ENCODE results near the gene PLGRKT. TPM values are rescaled to one million over a fixed set of nuclear protein-coding genes. Genes with fewer than 3 reads are reported as not detected.
"Not testable (repeated sequence)": the region's sequence is repeated elsewhere in the genome, so short reads cannot be mapped to it uniquely, and the experiment has no call there.

Gene PLGRKT
- total and polyA plus RNA-seq, 2 experiments from 2014 or later, result 13.1 to 31.5 TPM

- TF ChIP-seq, protein P1, sequence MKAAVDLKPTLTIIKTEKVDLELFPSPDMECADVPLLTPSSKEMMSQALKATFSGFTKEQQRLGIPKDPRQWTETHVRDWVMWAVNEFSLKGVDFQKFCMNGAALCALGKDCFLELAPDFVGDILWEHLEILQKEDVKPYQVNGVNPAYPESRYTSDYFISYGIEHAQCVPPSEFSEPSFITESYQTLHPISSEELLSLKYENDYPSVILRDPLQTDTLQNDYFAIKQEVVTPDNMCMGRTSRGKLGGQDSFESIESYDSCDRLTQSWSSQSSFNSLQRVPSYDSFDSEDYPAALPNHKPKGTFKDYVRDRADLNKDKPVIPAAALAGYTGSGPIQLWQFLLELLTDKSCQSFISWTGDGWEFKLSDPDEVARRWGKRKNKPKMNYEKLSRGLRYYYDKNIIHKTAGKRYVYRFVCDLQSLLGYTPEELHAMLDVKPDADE (IDR thresholded peaks at IDR 0.05), result no peak
- no peak for TF ChIP-seq ZNF331 (CRISPR knock-in tag; IDR thresholded peaks at IDR 0.05; ENCODE audit: low read depth)
- TF ChIP-seq EZH2 (IDR thresholded peaks at IDR 0.05; ENCODE audit: low read depth, unreplicated experiment), result no peak
- TF ChIP-seq JUNB (IDR thresholded peaks at IDR 0.05; ENCODE audit: unreplicated experiment), result no peak
- TF ChIP-seq STAT1 (IDR thresholded peaks at IDR 0.05; ENCODE audit: unreplicated experiment), result no peak
- no peak for TF ChIP-seq EZH2phosphoT487 (IDR thresholded peaks at IDR 0.05; ENCODE audit: unreplicated experiment)
Observed at GRCh38 chr9:5466005-5466404, 28.3 kb upstream of the PLGRKT start (continued).

DNA sequence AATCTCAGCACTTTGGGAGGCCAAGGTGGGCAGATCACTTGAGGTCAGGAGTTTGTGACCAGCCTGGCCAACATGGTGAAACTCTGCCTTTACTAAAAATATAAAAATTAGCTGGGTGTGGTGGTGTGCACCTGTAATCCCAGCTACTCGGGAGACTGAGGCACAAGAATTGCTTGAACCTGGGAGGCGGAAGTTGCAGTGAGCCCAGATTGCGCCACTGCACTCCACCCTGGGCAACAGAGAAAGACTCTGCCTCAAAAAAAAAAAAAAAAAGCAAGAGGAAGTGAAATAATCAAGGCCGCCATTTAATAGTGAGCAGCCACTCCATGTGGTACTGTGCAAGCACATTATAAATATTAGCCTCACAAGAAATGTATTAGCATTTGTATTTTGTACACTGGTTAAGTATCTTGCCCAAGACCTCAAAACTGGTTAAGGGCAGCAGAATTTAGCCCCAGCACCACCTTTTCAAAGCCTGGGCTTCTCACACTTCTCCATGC, 27.2 kb upstream of the PLGRKT start:
- H3F3A ChIP-seq (replicated peaks; ENCODE audit: low read depth); H2AFZ ChIP-seq; H3K9me3 Mint-ChIP-seq; ATAC-seq; H3K4me1 ChIP-seq (ENCODE audit: insufficient read depth); H3K27ac ChIP-seq (ENCODE audit: low read depth); H3K36me3 Mint-ChIP-seq (ENCODE audit: low read depth); H3K4me1 Mint-ChIP-seq; H3K79me2 ChIP-seq (replicated peaks; ENCODE audit: insufficient read depth); H3K36me3 ChIP-seq (ENCODE audit: insufficient read depth); H4K20me1 ChIP-seq (replicated peaks; ENCODE audit: insufficient read depth); H3K4me3 ChIP-seq; DNase-seq (ENCODE audit: low spot score); H3K27me3 Mint-ChIP-seq (ENCODE audit: insufficient read depth, low read depth, poor library complexity); H3K4me2 ChIP-seq; H3K27me3 ChIP-seq (ENCODE audit: insufficient read depth); H3K4me3 Mint-ChIP-seq; H3K9me2 ChIP-seq (ENCODE audit: insufficient read depth); H3K27ac Mint-ChIP-seq: not testable (repeated sequence)

DNA sequence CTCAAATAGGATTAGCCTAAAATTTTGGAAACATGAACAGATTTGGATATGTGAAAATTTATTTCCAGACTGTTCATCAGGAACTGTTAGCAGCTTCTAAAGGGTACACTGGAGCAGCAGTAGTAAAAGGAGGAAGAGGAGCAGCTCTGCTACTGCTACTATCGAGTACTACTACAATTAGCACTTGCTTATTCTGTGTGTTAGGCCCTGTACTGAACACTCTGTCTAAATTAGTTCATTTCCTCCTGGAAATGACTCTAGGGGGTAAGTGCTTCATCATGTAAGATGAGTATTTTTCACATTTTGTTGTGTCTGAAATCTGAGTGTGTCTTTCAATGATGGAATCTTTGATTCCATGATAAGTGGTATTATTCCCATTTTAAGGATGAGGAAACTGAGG, 22.4 kb upstream of the PLGRKT start:
- Mint-ChIP-seq H3K9me3 (no peaks in the 10 kb centered on the region), H3K27ac (no peak overlapping the region), H3K36me3 (ENCODE audit: low read depth) (no peaks in the 10 kb centered on the region), H3K4me1 (peaks cover 8% of the 10 kb centered on the region), H3K27me3 (ENCODE audit: insufficient read depth, low read depth, poor library complexity) (no peaks in the 10 kb centered on the region), H3K4me3 (no peak overlapping the region)
- Histone ChIP-seq H4K20me1 (replicated peaks; ENCODE audit: insufficient read depth) (no peaks in the 10 kb centered on the region), H3K27ac (ENCODE audit: low read depth) (no peak overlapping the region), H3K4me2 (no peak overlapping the region), H3K4me1 (ENCODE audit: insufficient read depth) (no peaks in the 10 kb centered on the region), H3K36me3 (ENCODE audit: insufficient read depth) (no peaks in the 10 kb centered on the region), H2AFZ (no peak overlapping the region), H3K9me2 (ENCODE audit: insufficient read depth) (no peaks in the 10 kb centered on the region), H3K79me2 (replicated peaks; ENCODE audit: insufficient read depth) (no peaks in the 10 kb centered on the region), H3K27me3 (ENCODE audit: insufficient read depth) (no peaks in the 10 kb centered on the region), H3F3A (replicated peaks; ENCODE audit: low read depth) (no peaks in the 10 kb centered on the region), H3K4me3 (no peak overlapping the region)
- no peak for DNase-seq (ENCODE audit: low spot score)
- ATAC-seq, result no peak
- no peak for TF ChIP-seq POLR2AphosphoS5 (IDR thresholded peaks at IDR 0.05; ENCODE audit: low read depth)
- no peak for TF ChIP-seq ZNF462 (CRISPR knock-in tag; IDR thresholded peaks at IDR 0.05)
- no peak for TF ChIP-seq STAT1 (IDR thresholded peaks at IDR 0.05; ENCODE audit: unreplicated experiment)
- no peak for TF ChIP-seq ZNF114 (CRISPR knock-in tag; IDR thresholded peaks at IDR 0.05)
- no peak for TF ChIP-seq CREB1 (CRISPR knock-in tag; IDR thresholded peaks at IDR 0.05; ENCODE audit: low read depth)
- TF ChIP-seq ZNF331 (CRISPR knock-in tag; IDR thresholded peaks at IDR 0.05; ENCODE audit: low read depth), result no peak
- TF ChIP-seq, protein P1 (IDR thresholded peaks at IDR 0.05), result no peak
- no peak for TF ChIP-seq EZH2phosphoT487 (IDR thresholded peaks at IDR 0.05; ENCODE audit: unreplicated experiment)
